H9 (cell line): Measurements from ENCODE around the gene NRGN. TPM values are rescaled to one million over a fixed set of nuclear protein-coding genes. Genes with fewer than 3 reads are reported as not detected.

ENCODE experiments used
- DNase-seq: peaks from one replicate; pipeline ENCODE4 v3.0.0-alpha.2; 2017
- H2AFZ ChIP-seq: one replicate; pipeline ENCODE4 v1.6.1; 2013; ENCODE audit warnings: mild to moderate bottlenecking, low read length, control low read depth, moderate library complexity
- H2AK5ac ChIP-seq: 2 replicates; pipeline ENCODE4 v1.6.1; 2013; ENCODE audit warnings: low read length, control low read depth, mixed read lengths; ENCODE audit not compliant: insufficient read length
- H2BK120ac ChIP-seq: one replicate; pipeline ENCODE4 v1.6.1; 2013; ENCODE audit warnings: low read depth, mild to moderate bottlenecking, low read length, control low read depth, inconsistent platforms; ENCODE audit not compliant: poor library complexity, severe bottlenecking
- H2BK12ac ChIP-seq: 2 replicates; pipeline ENCODE4 v1.6.1; 2013; ENCODE audit warnings: low read length, control low read depth, mixed read lengths, low read depth; ENCODE audit not compliant: insufficient read length
- H2BK15ac ChIP-seq: 2 replicates; pipeline ENCODE4 v1.6.1; 2013; ENCODE audit warnings: low read depth, low read length, control low read depth
- H2BK20ac ChIP-seq: one replicate; pipeline ENCODE4 v1.6.1; 2013; ENCODE audit warnings: low read depth, mild to moderate bottlenecking, low read length, control low read depth, inconsistent platforms; ENCODE audit not compliant: poor library complexity, severe bottlenecking
- H2BK5ac ChIP-seq: 2 replicates; pipeline ENCODE4 v1.6.1; 2013; ENCODE audit warnings: low read length, control low read depth, mixed read lengths; ENCODE audit not compliant: insufficient read length
- H3K14ac ChIP-seq: 2 replicates; pipeline ENCODE4 v1.6.1; 2013; ENCODE audit warnings: low read length, control low read depth; ENCODE audit not compliant: insufficient read depth
- H3K18ac ChIP-seq: 2 replicates; pipeline ENCODE4 v1.6.1; 2013; ENCODE audit warnings: low read depth, mild to moderate bottlenecking, mixed read lengths, low read length, control low read depth; ENCODE audit not compliant: insufficient read length
- H3K23ac ChIP-seq: 2 replicates; pipeline ENCODE4 v1.6.1; 2013; ENCODE audit warnings: low read length, control low read depth, mixed read lengths, low read depth; ENCODE audit not compliant: insufficient read length
- H3K23me2 ChIP-seq: 2 replicates; pipeline ENCODE4 v1.6.1; 2013; ENCODE audit warnings: low read depth, mild to moderate bottlenecking, mixed read lengths, low read length, control low read depth; ENCODE audit not compliant: insufficient read length, poor library complexity, severe bottlenecking
- H3K27ac ChIP-seq: 2 replicates; pipeline ENCODE4 v1.5.1; 2013; ENCODE audit warnings: low read length, control low read depth, mixed read lengths, low read depth; ENCODE audit not compliant: insufficient read length
- H3K27me3 ChIP-seq: 2 replicates; pipeline ENCODE4 v1.6.1; 2013; ENCODE audit warnings: low read length, control low read depth, inconsistent platforms; ENCODE audit not compliant: insufficient read depth
- H3K4ac ChIP-seq: 2 replicates; pipeline ENCODE4 v1.6.1; 2013; ENCODE audit warnings: low read depth, mild to moderate bottlenecking, control low read depth, inconsistent platforms, low read length, moderate library complexity
- H3K4me1 ChIP-seq: 2 replicates; pipeline ENCODE4 v1.6.1; 2013; ENCODE audit warnings: low read length, control low read depth, inconsistent platforms; ENCODE audit not compliant: insufficient read depth
- H3K4me2 ChIP-seq: 2 replicates; pipeline ENCODE4 v1.6.1; 2013; ENCODE audit warnings: low read length, control low read depth, mixed read lengths; ENCODE audit not compliant: insufficient read length, insufficient read depth
- H3K56ac ChIP-seq: 2 replicates; pipeline ENCODE4 v1.6.1; 2013; ENCODE audit warnings: low read depth, mild to moderate bottlenecking, mixed read lengths, low read length, control low read depth; ENCODE audit not compliant: insufficient read length
- H3K79me1 ChIP-seq: 2 replicates; pipeline ENCODE4 v1.6.1; 2013; ENCODE audit warnings: low read depth, mild to moderate bottlenecking, moderate library complexity, low read length, control low read depth, inconsistent platforms; ENCODE audit not compliant: insufficient read depth, poor library complexity, severe bottlenecking
- H3K79me2 ChIP-seq: 2 replicates; pipeline ENCODE4 v1.6.1; 2013; ENCODE audit warnings: low read length, control low read depth, inconsistent platforms; ENCODE audit not compliant: insufficient read depth
- H3K9ac ChIP-seq: 2 replicates; pipeline ENCODE4 v1.6.1; 2013; ENCODE audit warnings: low read length, control low read depth, mixed read lengths; ENCODE audit not compliant: insufficient read length; ENCODE audit errors: extremely low read depth
- H3K9me3 ChIP-seq: one replicate; pipeline ENCODE4 v1.6.1; 2013; ENCODE audit warnings: low read depth, low read length, inconsistent platforms; ENCODE audit not compliant: control insufficient read depth
- H3T11ph ChIP-seq: one replicate; pipeline ENCODE4 v1.6.1; 2013; ENCODE audit warnings: mild to moderate bottlenecking, low read length, control low read depth, inconsistent platforms
- H4K20me1 ChIP-seq: one replicate; pipeline ENCODE4 v1.6.1; 2013; ENCODE audit not compliant: control insufficient read depth, insufficient read length, insufficient read depth
- H4K5ac ChIP-seq: 2 replicates; pipeline ENCODE4 v1.6.1; 2013; ENCODE audit warnings: low read depth, mild to moderate bottlenecking, mixed read lengths, low read length, control low read depth; ENCODE audit not compliant: insufficient read length
- H4K8ac ChIP-seq: replicated peaks from 2 replicates; pipeline ENCODE4 v1.6.1; 2013; ENCODE audit warnings: low read length, control low read depth, mixed read lengths, low read depth; ENCODE audit not compliant: insufficient read length
- H4K91ac ChIP-seq: 2 replicates; pipeline ENCODE4 v1.6.1; 2013; ENCODE audit warnings: low read depth, mild to moderate bottlenecking, moderate library complexity, mixed read lengths, low read length, control low read depth; ENCODE audit not compliant: insufficient read length
- H3K27ac Mint-ChIP-seq, 3 experiments: 2 replicates in 2 of 3; 3 replicates in 1 of 3; pipeline ENCODE4 v1.8.0; 2020 to 2021; ENCODE audit warnings: mixed read lengths in 3 of 3, mild to moderate bottlenecking in 1 of 3, moderate library complexity in 1 of 3
- H3K27me3 Mint-ChIP-seq: 2 replicates; pipeline ENCODE4 v1.8.0; 2021; ENCODE audit warnings: low read depth, mild to moderate bottlenecking, moderate library complexity, mixed read lengths
- H3K36me3 Mint-ChIP-seq, 3 experiments: 2 replicates in 2 of 3; 3 replicates in 1 of 3; pipeline ENCODE4 v1.8.0; 2020 to 2021; ENCODE audit warnings: low read depth in 3 of 3, mixed read lengths in 3 of 3; ENCODE audit not compliant: insufficient read depth in 1 of 3
- H3K4me1 Mint-ChIP-seq, 2 experiments: 2 replicates each; pipeline ENCODE4 v1.8.0; 2020; ENCODE audit warnings: mixed read lengths in 2 of 2
- H3K4me3 Mint-ChIP-seq, 2 experiments: 2 replicates in 1 of 2; 3 replicates in 1 of 2; pipeline ENCODE4 v1.8.0; 2020 to 2021; ENCODE audit warnings: mild to moderate bottlenecking in 2 of 2, mixed read lengths in 2 of 2, moderate library complexity in 1 of 2
- H3K9me3 Mint-ChIP-seq, 2 experiments: 2 replicates in 1 of 2; 3 replicates in 1 of 2; pipeline ENCODE4 v1.8.0; 2020; ENCODE audit warnings: mild to moderate bottlenecking in 2 of 2, mixed read lengths in 2 of 2, moderate library complexity in 1 of 2
- WGBS: extraction: QIAGEN DNeasy Blood & Tissue Kit; methylation state at CpG from one replicate; pipeline ENCODE4 v1.1.7; 2013; ENCODE audit warnings: missing lambda C conversion rate, low lambda C conversion rate, mixed read lengths; ENCODE audit not compliant: insufficient read length; ENCODE audit errors: extremely low coverage; 5-methylcytosine and 5-hydroxymethylcytosine counted together
- total RNA-seq: library from RNA; stranded (reverse); gene quantifications from 2 replicates; pipeline ENCODE4 v1.2.1, GENCODE V29; 2021
- TF ChIP-seq, protein P1 (sequence below): fragments of 200-600 bp; sonication (generic); conservative IDR thresholded peaks from 3 replicates; pipeline ENCODE4 v1.8.0; 2021; ENCODE audit warnings: antibody characterized with exemption, mild to moderate bottlenecking

Gene NRGN
- total RNA-seq, 1 experiment from 2014 or later = 6.4 TPM

DNA sequence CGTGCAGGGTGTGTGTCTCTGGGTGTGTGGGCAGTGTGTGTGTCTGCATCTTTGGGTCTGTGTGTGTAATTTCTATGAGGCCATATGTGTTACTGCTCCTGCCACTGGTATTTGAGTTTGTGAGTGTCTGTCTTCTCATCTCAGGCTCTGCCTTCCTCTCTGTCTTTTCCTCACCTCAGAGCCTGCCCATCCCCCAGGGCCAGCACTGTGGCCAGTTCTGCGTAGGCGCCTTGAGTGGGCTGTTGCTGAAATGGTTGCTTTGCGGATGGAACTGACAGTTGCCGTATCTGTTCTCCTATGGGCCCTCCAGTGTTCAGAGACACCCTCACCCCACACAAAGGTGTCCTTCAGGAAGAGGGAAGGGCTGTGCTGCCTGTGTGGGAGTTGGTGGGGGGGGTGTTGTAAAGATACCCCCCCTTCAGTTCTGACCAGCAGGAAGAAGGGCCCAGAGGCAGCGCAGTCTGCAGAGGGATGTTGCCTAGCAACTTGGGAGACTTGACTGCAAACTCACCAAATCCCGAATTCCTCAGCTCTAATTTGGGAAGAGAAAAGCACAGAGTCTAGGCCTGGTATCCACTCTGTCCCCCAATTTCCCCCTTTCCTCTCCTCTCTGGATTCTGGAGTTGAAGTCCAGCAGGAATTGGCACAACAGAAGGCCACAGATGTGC is 2.0 kb upstream of the NRGN start:
- no peaks in the 10 kb centered on the region; a peak in 1 of 7 replicates for H3K36me3 Mint-ChIP-seq
- no CpG with 5 or more reads among the region's 7 CpGs for WGBS

More for the DNA sequence above, 2.0 kb upstream of the NRGN start:
- Histone ChIP-seq H3K56ac (no peak overlapping the region), H2BK120ac (no peak overlapping the region), H2BK12ac (no peak overlapping the region), H3K4me1 (no peaks in the 10 kb centered on the region), H3K27ac (no peak overlapping the region), H4K8ac (no peak overlapping the region), H2BK20ac (no peak overlapping the region), H2BK5ac (no peak overlapping the region), H4K91ac (no peak overlapping the region), H3K18ac (no peak overlapping the region), H3K23ac (no peak overlapping the region), H3K4me2 (no peak overlapping the region), H3T11ph (no peak overlapping the region), H3K79me1 (no peaks in the 10 kb centered on the region), H3K9ac (no peak overlapping the region), H3K23me2 (peaks cover 11% of the 10 kb centered on the region), H3K14ac (no peak overlapping the region), H4K5ac (no peak overlapping the region), H4K20me1 (no peaks in the 10 kb centered on the region), H3K79me2 (no peaks in the 10 kb centered on the region), H3K4ac (no peak overlapping the region), H2BK15ac (no peak overlapping the region), H3K9me3 (no peaks in the 10 kb centered on the region), H2AFZ (no peak overlapping the region), H3K27me3 (peaks cover 55% of the 10 kb centered on the region), H2AK5ac (no peak overlapping the region)
- Mint-ChIP-seq H3K9me3 (no peaks in the 10 kb centered on the region; a peak in 1 of 5 replicates), H3K4me1 (peaks cover 20 to 22% of the 10 kb centered on the region in 2 experiments), H3K27me3 (peaks cover 80% of the 10 kb centered on the region), H3K4me3 (no peak overlapping the region), H3K27ac (no peak overlapping the region)
- DNase-seq = no peak
- TF ChIP-seq, protein P1, sequence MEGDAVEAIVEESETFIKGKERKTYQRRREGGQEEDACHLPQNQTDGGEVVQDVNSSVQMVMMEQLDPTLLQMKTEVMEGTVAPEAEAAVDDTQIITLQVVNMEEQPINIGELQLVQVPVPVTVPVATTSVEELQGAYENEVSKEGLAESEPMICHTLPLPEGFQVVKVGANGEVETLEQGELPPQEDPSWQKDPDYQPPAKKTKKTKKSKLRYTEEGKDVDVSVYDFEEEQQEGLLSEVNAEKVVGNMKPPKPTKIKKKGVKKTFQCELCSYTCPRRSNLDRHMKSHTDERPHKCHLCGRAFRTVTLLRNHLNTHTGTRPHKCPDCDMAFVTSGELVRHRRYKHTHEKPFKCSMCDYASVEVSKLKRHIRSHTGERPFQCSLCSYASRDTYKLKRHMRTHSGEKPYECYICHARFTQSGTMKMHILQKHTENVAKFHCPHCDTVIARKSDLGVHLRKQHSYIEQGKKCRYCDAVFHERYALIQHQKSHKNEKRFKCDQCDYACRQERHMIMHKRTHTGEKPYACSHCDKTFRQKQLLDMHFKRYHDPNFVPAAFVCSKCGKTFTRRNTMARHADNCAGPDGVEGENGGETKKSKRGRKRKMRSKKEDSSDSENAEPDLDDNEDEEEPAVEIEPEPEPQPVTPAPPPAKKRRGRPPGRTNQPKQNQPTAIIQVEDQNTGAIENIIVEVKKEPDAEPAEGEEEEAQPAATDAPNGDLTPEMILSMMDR = no peak
